ENCODE data around the gene SECTM1.

The SECTM1 gene

GRCh38 chr17:82302991-82303943 lies 30.3 kb downstream of the SECTM1 start:
- no peak for DNase-seq (ENCODE audit: extremely low spot score)
- TF ChIP-seq FOXA1 (IDR thresholded peaks at IDR 0.05) (no peak), ARNT (IDR thresholded peaks at IDR 0.05) (no peak)
- ChIA-PET CTCF (no interaction called here), POLR2A (interaction anchor here (4.5 kb wide), 1 partner anchor 11 kb away, joined by 19 read pairs; no protein-coding TSS in a partner anchor)

- POLR2A ChIA-PET, result interaction anchor here (1.2 to 4.5 kb wide), 2 partner anchors 9 to 11 kb away, joined by 3 to 19 read pairs; no protein-coding TSS in a partner anchor
- TF ChIP-seq TARDBP (IDR thresholded peaks at IDR 0.05) (no peak), FOXM1 (IDR thresholded peaks at IDR 0.05; ENCODE audit: borderline replicate concordance) (no peak), PKNOX1 (IDR thresholded peaks at IDR 0.05) (no peak), BHLHE40 (IDR thresholded peaks at IDR 0.05; ENCODE audit: borderline replicate concordance) (no peak), HDGF (IDR thresholded peaks at IDR 0.05; ENCODE audit: borderline replicate concordance) (no peak), ELF4 (IDR thresholded peaks at IDR 0.05) (no peak), CTBP1 (IDR thresholded peaks at IDR 0.05; ENCODE audit: borderline replicate concordance) (no peak)
- CTCF ChIA-PET, result no interaction called here
- no peak for DNase-seq (ENCODE audit: extremely low spot score)
These were observed 31.0 kb downstream of the SECTM1 start for GRCh38 chr17:82302568-82302963.

GRCh38 chr17:82301916-82302567 lies 31.5 kb downstream of the SECTM1 start:
- POLR2A ChIA-PET, result interaction anchor here (1.2 to 2.0 kb wide), 2 partner anchors 9 kb away, joined by 3 to 10 read pairs; no protein-coding TSS in a partner anchor
- TF ChIP-seq HDGF (IDR thresholded peaks at IDR 0.05; ENCODE audit: borderline replicate concordance), result no peak
- TF ChIP-seq CTBP1 (IDR thresholded peaks at IDR 0.05; ENCODE audit: borderline replicate concordance), result no peak
- no peak for TF ChIP-seq SP1 (IDR thresholded peaks at IDR 0.05)
- TF ChIP-seq ARNT (IDR thresholded peaks at IDR 0.05), result no peak
- TF ChIP-seq TARDBP (IDR thresholded peaks at IDR 0.05), result no peak
- no peak for TF ChIP-seq FOXK2 (IDR thresholded peaks at IDR 0.05)
- TF ChIP-seq PKNOX1 (IDR thresholded peaks at IDR 0.05), result no peak
- TF ChIP-seq BHLHE40 (IDR thresholded peaks at IDR 0.05; ENCODE audit: borderline replicate concordance), result no peak
- TF ChIP-seq FOXA1 (IDR thresholded peaks at IDR 0.05), result no peak
- no peak for TF ChIP-seq ZNF384 (IDR thresholded peaks at IDR 0.05)
- no peak for TF ChIP-seq ELF4 (IDR thresholded peaks at IDR 0.05)
- TF ChIP-seq NFRKB (IDR thresholded peaks at IDR 0.05), result no peak
- TF ChIP-seq LEF1 (IDR thresholded peaks at IDR 0.05; ENCODE audit: borderline replicate concordance), result no peak
- no peak for TF ChIP-seq SUZ12 (IDR thresholded peaks at IDR 0.05)
- no peak for TF ChIP-seq L3MBTL2 (conservative IDR thresholded peaks at IDR 0.05)
- no peak for TF ChIP-seq FOXM1 (IDR thresholded peaks at IDR 0.05; ENCODE audit: borderline replicate concordance)

GRCh38 chr17:82301300-82301915 lies 32.2 kb downstream of the SECTM1 start:
- no peak for TF ChIP-seq LEF1 (IDR thresholded peaks at IDR 0.05; ENCODE audit: borderline replicate concordance)
- no peak for TF ChIP-seq TARDBP (IDR thresholded peaks at IDR 0.05)
- TF ChIP-seq NFRKB (IDR thresholded peaks at IDR 0.05), result no peak
- TF ChIP-seq BHLHE40 (IDR thresholded peaks at IDR 0.05; ENCODE audit: borderline replicate concordance), result no peak
- no peak for TF ChIP-seq FOXK2 (IDR thresholded peaks at IDR 0.05)
- TF ChIP-seq SP1 (IDR thresholded peaks at IDR 0.05), result no peak
- no peak for TF ChIP-seq ELF4 (IDR thresholded peaks at IDR 0.05)
- TF ChIP-seq ZNF384 (IDR thresholded peaks at IDR 0.05), result no peak
- TF ChIP-seq PKNOX1 (IDR thresholded peaks at IDR 0.05), result no peak
- no peak for TF ChIP-seq HDGF (IDR thresholded peaks at IDR 0.05; ENCODE audit: borderline replicate concordance)
- ChIA-PET POLR2A (interaction anchor here (1.2 to 2.0 kb wide), 2 partner anchors 9 to 10 kb away, joined by 3 to 10 read pairs; no protein-coding TSS in a partner anchor), CTCF (interaction anchor here (0.5 to 1.2 kb wide), 4 partner anchors 31 to 48 kb away, joined by 3 to 6 read pairs (median 3); no protein-coding TSS in a partner anchor)
- DNase-seq (ENCODE audit: extremely low spot score), result no peak

More at GRCh38 chr17:82301916-82302567, 31.5 kb downstream of the SECTM1 start:
- CTCF ChIA-PET, result interaction anchor here (0.6 kb wide), 1 partner anchor 48 kb away, joined by 3 read pairs; no protein-coding TSS in a partner anchor
- DNase-seq (ENCODE audit: extremely low spot score), result no peak

- TF ChIP-seq SP1 (IDR thresholded peaks at IDR 0.05) (no peak), ELF4 (IDR thresholded peaks at IDR 0.05) (no peak), ARNT (IDR thresholded peaks at IDR 0.05) (no peak)
- POLR2A ChIA-PET, result interaction anchor here (2.0 kb wide), 1 partner anchor 8 kb away, joined by 10 read pairs; no protein-coding TSS in a partner anchor
- CTCF ChIA-PET, result interaction anchor here (0.6 to 1.2 kb wide), 2 partner anchors 32 to 35 kb away, joined by 3 read pairs; no protein-coding TSS in a partner anchor
- peak; percentile 73 for DNase-seq (ENCODE audit: extremely low spot score)
These were observed 32.8 kb downstream of the SECTM1 start for GRCh38 chr17:82300707-82301270.

Data from HEK293T (cell line).